IMR-90 (cell line): Measurements from ENCODE around the gene RIOX2. TPM values are rescaled to one million over a fixed set of nuclear protein-coding genes. Genes with fewer than 3 reads are reported as not detected.

Experiments used
- ATAC-seq: fragments of 200-7000 bp; cut with Tn5 transposase; 2 replicates; pipeline ENCODE4 v1.9.1; 2020; ENCODE audit warnings: low read depth, mild to moderate bottlenecking, moderate library complexity
- BruUV-seq: library from RNA; stranded (reverse); fragments of 400-500 nt; replicated peaks from 2 replicates; lab custom pipeline; 2021; lab: Mats Ljungman, UMichigan
- CTCF ChIA-PET: fragments of 300-600 bp; formaldehyde crosslinking; extraction: SDS; loops from one replicate; lab custom pipeline; 2021; ENCODE audit warnings: antibody characterized with exemption; lab: Yijun Ruan, JAX
- POLR2A ChIA-PET: fragments of 300-600 bp; sonication (Branson Sonifier 250); formaldehyde crosslinking; loops from one replicate; lab custom pipeline; 2022; ENCODE audit warnings: antibody characterized with exemption; ENCODE audit not compliant: unreplicated experiment; lab: Charles Lee
- DNase-seq: peaks from one replicate; pipeline ENCODE4 v3.0.0; 2013
- H2AFZ ChIP-seq: replicated peaks from 2 replicates; pipeline ENCODE3; 2013; ENCODE audit warnings: low read length, mild to moderate bottlenecking; ENCODE audit not compliant: poor library complexity
- H2AK5ac ChIP-seq: 2 replicates; pipeline ENCODE4 v1.6.1; 2013; ENCODE audit warnings: low read depth, low read length, inconsistent platforms
- H2AK9ac ChIP-seq: replicated peaks from 2 replicates; pipeline ENCODE3; 2013; ENCODE audit warnings: mild to moderate bottlenecking, low read depth, low read length, moderate library complexity; ENCODE audit not compliant: poor library complexity
- H2BK120ac ChIP-seq: 2 replicates; pipeline ENCODE4 v1.6.1; 2013; ENCODE audit warnings: low read depth, low read length, inconsistent platforms
- H2BK15ac ChIP-seq: 3 replicates; pipeline ENCODE4 v1.6.1; 2013; ENCODE audit warnings: low read depth, low read length, inconsistent platforms
- H2BK20ac ChIP-seq: 2 replicates; pipeline ENCODE4 v1.6.1; 2013; ENCODE audit warnings: low read depth, mild to moderate bottlenecking, inconsistent platforms, low read length, moderate library complexity
- H2BK5ac ChIP-seq: 2 replicates; pipeline ENCODE4 v1.6.1; 2013; ENCODE audit warnings: mild to moderate bottlenecking, low read depth, low read length, inconsistent platforms; ENCODE audit not compliant: poor library complexity, severe bottlenecking
- H3K14ac ChIP-seq: replicated peaks from 2 replicates; pipeline ENCODE4 v1.6.1; 2013; ENCODE audit warnings: low read depth, low read length, inconsistent platforms
- H3K18ac ChIP-seq: 2 replicates; pipeline ENCODE4 v1.6.1; 2013; ENCODE audit warnings: low read depth, low read length, control low read depth
- H3K23ac ChIP-seq: 2 replicates; pipeline ENCODE4 v1.6.1; 2013; ENCODE audit warnings: low read depth, low read length, inconsistent platforms
- H3K27ac ChIP-seq: 2 replicates; pipeline ENCODE4 v1.5.1; 2013; ENCODE audit warnings: mild to moderate bottlenecking, control low read depth, low read length; ENCODE audit not compliant: insufficient read depth
- H3K27me3 ChIP-seq: 2 replicates; pipeline ENCODE4 v1.6.1; 2013; ENCODE audit warnings: low read length; ENCODE audit not compliant: control insufficient read depth, insufficient read depth
- H3K36me3 ChIP-seq: 2 replicates; pipeline ENCODE4 v1.6.1; 2013; ENCODE audit warnings: low read length, mixed read lengths; ENCODE audit not compliant: control insufficient read depth, insufficient read depth
- H3K4ac ChIP-seq: 2 replicates; pipeline ENCODE4 v1.6.1; 2013; ENCODE audit warnings: low read depth, low read length, inconsistent platforms
- H3K4me1 ChIP-seq: 2 replicates; pipeline ENCODE4 v1.6.1; 2013; ENCODE audit warnings: low read length, mixed read lengths; ENCODE audit not compliant: control insufficient read depth, insufficient read depth
- H3K4me2 ChIP-seq: 2 replicates; pipeline ENCODE4 v1.6.1; 2013; ENCODE audit warnings: low read depth, mild to moderate bottlenecking, control low read depth, low read length, moderate library complexity
- H3K4me3 ChIP-seq: 2 replicates; pipeline ENCODE4 v1.5.1; 2013; ENCODE audit warnings: low read depth, mild to moderate bottlenecking, control low read depth, low read length, moderate library complexity; ENCODE audit not compliant: insufficient read depth
- H3K56ac ChIP-seq: 2 replicates; pipeline ENCODE4 v1.6.1; 2013; ENCODE audit warnings: low read length, inconsistent platforms; ENCODE audit not compliant: insufficient read depth; ENCODE audit errors: extremely low read depth
- H3K79me1 ChIP-seq, 2 experiments: 2 replicates each; pipeline ENCODE4 v1.6.1; 2013; ENCODE audit warnings: low read length in 2 of 2, inconsistent platforms in 1 of 2, low read depth in 1 of 2
- H3K9ac ChIP-seq: 2 replicates; pipeline ENCODE4 v1.6.1; 2013; ENCODE audit warnings: low read depth, low read length, control low read depth
- H3K9me1 ChIP-seq: 2 replicates; pipeline ENCODE4 v1.6.1; 2013; ENCODE audit warnings: low read length, inconsistent platforms; ENCODE audit not compliant: insufficient read depth
- H3K9me3 ChIP-seq: 2 replicates; pipeline ENCODE4 v1.6.1; 2013; ENCODE audit warnings: low read length; ENCODE audit not compliant: control insufficient read depth, insufficient read depth
- H4K20me1 ChIP-seq: 2 replicates; pipeline ENCODE4 v1.6.1; 2013; ENCODE audit warnings: low read length, inconsistent platforms; ENCODE audit not compliant: insufficient read depth
- H4K5ac ChIP-seq: 2 replicates; pipeline ENCODE4 v1.6.1; 2013; ENCODE audit warnings: mild to moderate bottlenecking, low read depth, low read length, control low read depth
- H4K8ac ChIP-seq, 2 experiments: 2 replicates each; pipeline ENCODE4 v1.6.1; 2013; ENCODE audit warnings: low read depth in 2 of 2, low read length in 2 of 2, control low read depth in 1 of 2, inconsistent platforms in 1 of 2
- H4K91ac ChIP-seq: 2 replicates; pipeline ENCODE4 v1.6.1; 2013; ENCODE audit warnings: low read depth, low read length, inconsistent platforms; ENCODE audit not compliant: insufficient read depth
- RAD21 ChIP-seq: IDR thresholded peaks from 2 replicates; pipeline ENCODE4 v1.6.1; 2012; ENCODE audit warnings: low read length, improper control_type of control experiment
- WGBS, 2 experiments: methylation state at CpG; one replicate each; pipeline versions ENCODE4 v1.1.5 to v1.1.7; 2013; ENCODE audit warnings: missing lambda C conversion rate in 2 of 2; ENCODE audit not compliant: insufficient read length in 1 of 2; ENCODE audit errors: extremely low coverage in 2 of 2; 5-methylcytosine and 5-hydroxymethylcytosine counted together
- dilution Hi-C: fragments of 300-500 bp; cut with HindIII; formaldehyde crosslinking; loops from one replicate; pipeline ENCODE4 v1.14.3; 2018; ENCODE audit warnings: low sequenced_read_pairs; ENCODE audit not compliant: unreplicated experiment
- in situ Hi-C: fragments of 300-500 bp; cut with MboI; formaldehyde crosslinking; loops from 3 replicates; pipeline ENCODE4 v1.14.3; 2019; ENCODE audit warnings: low sequenced_read_pairs, inconsistent platforms, mixed read lengths
- intact Hi-C: fragments of 100-400 bp; cut with micrococcal nuclease; formaldehyde crosslinking; loops from 2 replicates; pipeline ENCODE4 v1.10.0; 2022
- polyA plus RNA-seq, 3 experiments: library from polyadenylated mRNA; depleted of rRNA; stranded (reverse); fragments of >200 nt; gene quantifications; 2 replicates each; pipeline ENCODE4 v1.2.3, GENCODE V29; 2012; ENCODE audit warnings: low replicate concordance in 1 of 3
- total RNA-seq: library from RNA; depleted of rRNA; stranded (reverse); fragments of >200 nt; gene quantifications from 2 replicates; pipeline ENCODE4 v1.2.3, GENCODE V29; 2012

RIOX2 gene
- total and polyA plus RNA-seq, 2 of the 4 experiments (the other 2 are of a cell fraction), result 17.2 to 26.7 TPM

DNA sequence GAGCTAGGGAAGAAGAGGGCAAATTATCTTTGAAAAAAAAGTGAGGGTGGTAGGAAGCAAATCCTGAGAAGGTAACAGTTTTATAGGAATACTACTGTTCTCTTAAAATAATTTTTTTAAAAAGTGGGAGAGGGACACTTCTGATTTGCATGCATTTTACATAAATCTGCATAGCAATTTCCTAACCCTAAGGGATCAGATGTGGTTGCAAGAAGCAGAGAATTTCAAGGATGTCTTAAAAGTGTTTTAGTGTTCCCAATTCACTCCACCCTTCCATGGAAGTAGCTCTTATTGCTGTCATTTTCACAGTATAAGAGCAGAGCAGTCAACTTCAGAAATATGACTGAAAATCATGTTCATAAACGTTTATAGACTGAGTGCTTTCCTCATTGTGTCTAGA, 27.8 kb upstream of the RIOX2 start:
- CTCF ChIA-PET, result interaction anchor here (1.2 kb wide), 1 partner anchor 16 kb away, joined by 3 read pairs; no protein-coding TSS in a partner anchor

More for the DNA sequence above, 27.8 kb upstream of the RIOX2 start:
- H2AK9ac ChIP-seq, result no peak overlapping the region
- no peak overlapping the region for H2AFZ ChIP-seq
- H3K4ac ChIP-seq, result no peak overlapping the region
- no peak overlapping the region for H3K23ac ChIP-seq
- no peaks in the 10 kb centered on the region for H3K36me3 ChIP-seq
- dilution Hi-C loops (loop anchor here (25.0 kb wide), 1 partner anchor 188 kb away; the partner anchor contains the start of gene CRYBG3), intact Hi-C loops (no loop called here), in situ Hi-C loops (no loop called here)
- H3K79me1 ChIP-seq, result no peaks in the 10 kb centered on the region
- H3K4me2 ChIP-seq, result no peak overlapping the region
- H3K18ac ChIP-seq, result no peak overlapping the region
- no peaks in the 10 kb centered on the region for H3K9me3 ChIP-seq
- POLR2A ChIA-PET, result no interaction called here
- H4K5ac ChIP-seq, result no peak overlapping the region
- no peaks in the 10 kb centered on the region for H3K9me1 ChIP-seq
- no peak overlapping the region for H3K4me3 ChIP-seq
- TF ChIP-seq RAD21, result no peak
- H3K9ac ChIP-seq, result no peak overlapping the region
- H4K91ac ChIP-seq, result no peak overlapping the region
- no peak overlapping the region for H4K8ac ChIP-seq
- no CpG with 5 or more reads among the region's 1 CpG for WGBS, 2 experiments
- H2AK5ac ChIP-seq, result no peak overlapping the region
- ATAC-seq (no peak), DNase-seq (no peak)
- no peak overlapping the region for H2BK15ac ChIP-seq
- H3K27me3 ChIP-seq, result peaks cover 3% of the 10 kb centered on the region; the same call in 1 of the 2 replicates
- H2BK5ac ChIP-seq, result no peak overlapping the region
- H3K56ac ChIP-seq, result no peak overlapping the region
- no peak overlapping the region for H2BK20ac ChIP-seq
- no TSS peak for BruUV-seq
- H3K4me1 ChIP-seq, result no peaks in the 10 kb centered on the region
- no peak overlapping the region for H2BK120ac ChIP-seq
- H4K20me1 ChIP-seq, result no peaks in the 10 kb centered on the region
- H3K14ac ChIP-seq, result no peak overlapping the region
- no peak overlapping the region for H3K27ac ChIP-seq
